Measurements from ENCODE around the gene OR10H5. TPM values are rescaled to one million over a fixed set of nuclear protein-coding genes. Genes with fewer than 3 reads are reported as not detected.

The OR10H5 gene
- total RNA-seq, 1 experiment from 2014 or later = not detected

DNA sequence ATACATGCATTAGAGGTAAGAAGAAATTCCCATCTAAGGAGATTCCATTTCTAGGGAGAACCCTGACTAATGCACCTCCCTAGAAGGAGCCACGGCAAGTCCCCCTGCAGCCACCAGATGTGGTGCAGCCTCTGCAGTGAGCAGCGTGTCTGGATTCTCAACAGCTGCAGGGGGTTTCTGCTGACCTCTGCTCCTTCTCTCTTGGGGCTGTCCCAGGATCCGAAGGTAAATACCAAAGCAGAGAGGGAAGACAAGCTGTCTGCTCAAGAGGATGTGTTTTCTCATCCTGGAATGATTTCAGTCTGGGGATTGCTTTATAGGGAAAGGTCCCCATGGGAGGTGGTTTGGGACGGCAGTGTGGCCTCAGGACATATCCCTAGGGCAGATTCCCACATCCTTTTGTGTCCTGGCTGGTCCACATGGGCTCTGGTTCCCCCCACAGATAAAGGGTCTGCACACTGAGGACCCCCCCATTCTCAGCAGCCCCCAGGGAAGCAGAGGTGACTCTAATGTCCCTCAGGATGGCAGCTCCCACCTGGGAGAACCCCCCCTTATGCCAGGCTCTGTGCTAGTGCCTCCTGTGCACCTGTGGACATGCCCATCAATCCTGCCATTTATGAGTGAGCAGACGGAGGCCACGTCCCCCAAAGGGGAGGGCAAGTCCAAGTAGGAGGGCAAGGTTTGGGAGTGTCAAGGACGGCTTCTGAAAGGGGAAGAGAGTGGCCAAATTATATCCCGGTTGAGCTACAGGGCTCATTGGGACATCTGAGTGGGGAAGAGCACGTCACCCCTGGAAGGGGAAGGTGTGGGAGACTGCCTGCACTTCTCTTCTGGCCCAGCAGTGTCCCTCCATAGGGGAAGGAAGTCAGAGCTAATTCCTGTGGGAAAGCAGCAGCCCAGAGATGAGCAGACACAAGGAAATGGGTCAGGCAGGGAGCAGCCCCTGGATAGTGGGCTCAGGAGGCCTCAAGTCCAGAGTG, 10.2 kb upstream of the OR10H5 start:
- no peak for TF ChIP-seq EZH2 (IDR thresholded peaks at IDR 0.05; ENCODE audit: borderline replicate concordance, low read depth, low read length, poor library complexity, severe bottlenecking)
- TF ChIP-seq, protein P1, sequence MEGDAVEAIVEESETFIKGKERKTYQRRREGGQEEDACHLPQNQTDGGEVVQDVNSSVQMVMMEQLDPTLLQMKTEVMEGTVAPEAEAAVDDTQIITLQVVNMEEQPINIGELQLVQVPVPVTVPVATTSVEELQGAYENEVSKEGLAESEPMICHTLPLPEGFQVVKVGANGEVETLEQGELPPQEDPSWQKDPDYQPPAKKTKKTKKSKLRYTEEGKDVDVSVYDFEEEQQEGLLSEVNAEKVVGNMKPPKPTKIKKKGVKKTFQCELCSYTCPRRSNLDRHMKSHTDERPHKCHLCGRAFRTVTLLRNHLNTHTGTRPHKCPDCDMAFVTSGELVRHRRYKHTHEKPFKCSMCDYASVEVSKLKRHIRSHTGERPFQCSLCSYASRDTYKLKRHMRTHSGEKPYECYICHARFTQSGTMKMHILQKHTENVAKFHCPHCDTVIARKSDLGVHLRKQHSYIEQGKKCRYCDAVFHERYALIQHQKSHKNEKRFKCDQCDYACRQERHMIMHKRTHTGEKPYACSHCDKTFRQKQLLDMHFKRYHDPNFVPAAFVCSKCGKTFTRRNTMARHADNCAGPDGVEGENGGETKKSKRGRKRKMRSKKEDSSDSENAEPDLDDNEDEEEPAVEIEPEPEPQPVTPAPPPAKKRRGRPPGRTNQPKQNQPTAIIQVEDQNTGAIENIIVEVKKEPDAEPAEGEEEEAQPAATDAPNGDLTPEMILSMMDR (conservative IDR thresholded peaks at IDR 0.05; ENCODE audit: low read depth, low read length) = no peak
- H3K27ac ChIP-seq (ENCODE audit: low read depth, low read length, poor library complexity, severe bottlenecking) = no peak overlapping the region
- no peaks in the 10 kb centered on the region for H3K27me3 ChIP-seq (replicated peaks; ENCODE audit: insufficient read depth, low read depth, low read length, poor library complexity)
- no peaks in the 10 kb centered on the region for H3K4me1 ChIP-seq (ENCODE audit: insufficient read depth, low read length, poor library complexity, severe bottlenecking)
- BruUV-seq (replicated peaks) = no TSS peak
- no peaks in the 10 kb centered on the region for H3K9me3 ChIP-seq (ENCODE audit: low read depth, low read length, poor library complexity, severe bottlenecking)
- intact Hi-C loops (cut with micrococcal nuclease; ENCODE audit: unreplicated experiment) = loop anchor here (1.0 kb wide), 1 partner anchor 102 kb away; no protein-coding TSS in a partner anchor
- no peaks in the 10 kb centered on the region for H3K36me3 ChIP-seq (ENCODE audit: insufficient read depth, low read length, poor library complexity, severe bottlenecking)
- ChIA-PET POLR2A (ENCODE audit: low non-redundant PET) (no interaction called here), CTCF (no interaction called here)
- no peak for DNase-seq (ENCODE audit: low spot score)
- no peak overlapping the region for H3K4me3 ChIP-seq (ENCODE audit: low read depth, low read length, poor library complexity, severe bottlenecking)

GRCh38 chr19:15779756-15780476, 7.5 kb upstream of the OR10H5 start:
- H3K4me1 ChIP-seq (ENCODE audit: insufficient read depth, low read length, poor library complexity, severe bottlenecking) = no peaks in the 10 kb centered on the region
- TF ChIP-seq, protein P1 (conservative IDR thresholded peaks at IDR 0.05; ENCODE audit: low read depth, low read length) = no peak
- no peak for TF ChIP-seq EZH2 (IDR thresholded peaks at IDR 0.05; ENCODE audit: borderline replicate concordance, low read depth, low read length, poor library complexity, severe bottlenecking)
- no peaks in the 10 kb centered on the region for H3K9me3 ChIP-seq (ENCODE audit: low read depth, low read length, poor library complexity, severe bottlenecking)
- ChIA-PET CTCF (no interaction called here), POLR2A (ENCODE audit: low non-redundant PET) (no interaction called here)
- H3K36me3 ChIP-seq (ENCODE audit: insufficient read depth, low read length, poor library complexity, severe bottlenecking) = no peaks in the 10 kb centered on the region
- DNase-seq (ENCODE audit: low spot score) = peak; percentile 6
- no peak overlapping the region for H3K27ac ChIP-seq (ENCODE audit: low read depth, low read length, poor library complexity, severe bottlenecking)
- no TSS peak for BruUV-seq (replicated peaks)
- intact Hi-C loops (cut with micrococcal nuclease; ENCODE audit: unreplicated experiment) = no loop called here
- H3K4me3 ChIP-seq (ENCODE audit: low read depth, low read length, poor library complexity, severe bottlenecking) = no peak overlapping the region
- H3K27me3 ChIP-seq (replicated peaks; ENCODE audit: insufficient read depth, low read depth, low read length, poor library complexity) = peaks cover 3% of the 10 kb centered on the region

GRCh38 chr19:15780610-15781418, 6.6 kb upstream of the OR10H5 start:
- TF ChIP-seq, protein P1 (conservative IDR thresholded peaks at IDR 0.05; ENCODE audit: low read depth, low read length) = no peak
- TF ChIP-seq EZH2 (IDR thresholded peaks at IDR 0.05; ENCODE audit: borderline replicate concordance, low read depth, low read length, poor library complexity, severe bottlenecking) = no peak
- intact Hi-C loops (cut with micrococcal nuclease; ENCODE audit: unreplicated experiment) = no loop called here
- H3K9me3 ChIP-seq (ENCODE audit: low read depth, low read length, poor library complexity, severe bottlenecking) = no peaks in the 10 kb centered on the region
- no peaks in the 10 kb centered on the region for H3K36me3 ChIP-seq (ENCODE audit: insufficient read depth, low read length, poor library complexity, severe bottlenecking)
- no peak overlapping the region for H3K27ac ChIP-seq (ENCODE audit: low read depth, low read length, poor library complexity, severe bottlenecking)
- ChIA-PET CTCF (no interaction called here), POLR2A (ENCODE audit: low non-redundant PET) (no interaction called here)
- H3K27me3 ChIP-seq (replicated peaks; ENCODE audit: insufficient read depth, low read depth, low read length, poor library complexity) = peaks cover 3% of the 10 kb centered on the region
- H3K4me3 ChIP-seq (ENCODE audit: low read depth, low read length, poor library complexity, severe bottlenecking) = no peak overlapping the region
- BruUV-seq (replicated peaks) = no TSS peak
- H3K4me1 ChIP-seq (ENCODE audit: insufficient read depth, low read length, poor library complexity, severe bottlenecking) = no peaks in the 10 kb centered on the region
- DNase-seq (ENCODE audit: low spot score) = no peak

Data from A673 (cell line).